CD14-positive monocyte (primary cell): ENCODE measurements around the gene CNOT6. TPM values are rescaled to one million over a fixed set of nuclear protein-coding genes. Genes with fewer than 3 reads are reported as not detected.

Source experiments
- DNase-seq, 3 donors: peaks; one replicate each; pipeline ENCODE4 v3.0.0-alpha.2; 2011 to 2022
- H2AFZ ChIP-seq: 2 replicates; pipeline ENCODE4 v1.6.0; 2012; ENCODE audit warnings: mild to moderate bottlenecking, low read depth, low read length, inconsistent platforms; ENCODE audit not compliant: insufficient read depth, poor library complexity, severe bottlenecking
- H3K27ac ChIP-seq, 2 donors: 1 replicate in 1 of 2; 2 replicates in 1 of 2; pipeline ENCODE4 v1.5.1; 2012 to 2013; ENCODE audit warnings: low read length in 2 of 2, control low read depth in 1 of 2, inconsistent platforms in 1 of 2, low read depth in 1 of 2, mild to moderate bottlenecking in 1 of 2
- H3K27me3 ChIP-seq, 2 donors: one replicate each; pipeline versions ENCODE4 v1.6.0 to v1.6.1; 2011 to 2013; ENCODE audit warnings: low read length in 2 of 2; ENCODE audit not compliant: control insufficient read depth in 2 of 2, insufficient read depth in 2 of 2
- H3K36me3 ChIP-seq, 2 donors: replicated peaks in 1 of 2; 1 replicate in 1 of 2; 2 replicates in 1 of 2; pipeline versions ENCODE4 v1.5.1 to v1.6.1; 2012 to 2013; ENCODE audit warnings: low read length in 2 of 2, control low read depth in 1 of 2, inconsistent platforms in 1 of 2, mild to moderate bottlenecking in 1 of 2; ENCODE audit not compliant: insufficient read depth in 2 of 2, control insufficient read depth in 1 of 2
- H3K4me1 ChIP-seq, 2 donors: 1 replicate in 1 of 2; 2 replicates in 1 of 2; pipeline versions ENCODE4 v1.5.1 to v1.6.1; 2012 to 2013; ENCODE audit warnings: low read length in 2 of 2, control low read depth in 1 of 2, inconsistent platforms in 1 of 2, mild to moderate bottlenecking in 1 of 2, moderate library complexity in 1 of 2; ENCODE audit not compliant: insufficient read depth in 2 of 2, control insufficient read depth in 1 of 2
- H3K4me2 ChIP-seq: replicated peaks from 2 replicates; pipeline ENCODE3; 2012; ENCODE audit warnings: low read length, moderate library complexity, mild to moderate bottlenecking; ENCODE audit not compliant: poor library complexity, severe bottlenecking; ENCODE audit errors: extremely low read depth
- H3K4me3 ChIP-seq, 3 experiments: fragments of 200-600 bp in 1 of 3; sonication (generic) in 1 of 3; replicated peaks in 1 of 3; 1 replicate in 2 of 3; 2 replicates in 1 of 3; pipeline ENCODE4 v1.5.1; 2011 to 2013; ENCODE audit warnings: low read length in 3 of 3, mild to moderate bottlenecking in 3 of 3, control low read depth in 2 of 3, low read depth in 2 of 3, inconsistent platforms in 1 of 3, moderate library complexity in 1 of 3
- H3K79me2 ChIP-seq: 2 replicates; pipeline ENCODE4 v1.6.0; 2012; ENCODE audit warnings: mild to moderate bottlenecking, control low read depth, inconsistent platforms, low read length, moderate library complexity; ENCODE audit not compliant: insufficient read depth
- H3K9ac ChIP-seq: 2 replicates; pipeline ENCODE4 v1.6.0; 2017; ENCODE audit warnings: low read length, mild to moderate bottlenecking; ENCODE audit not compliant: insufficient read depth, poor library complexity, severe bottlenecking
- H3K9me3 ChIP-seq, 2 donors: replicated peaks in 1 of 2; 1 replicate in 1 of 2; 2 replicates in 1 of 2; pipeline versions ENCODE4 v1.5.1 to v1.6.1; 2012 to 2013; ENCODE audit warnings: low read length in 2 of 2, control low read depth in 1 of 2; ENCODE audit not compliant: control insufficient read depth in 1 of 2, insufficient read depth in 1 of 2
- H4K20me1 ChIP-seq: 2 replicates; pipeline ENCODE4 v1.6.0; 2012; ENCODE audit warnings: mild to moderate bottlenecking, low read length, control low read depth, moderate library complexity; ENCODE audit not compliant: insufficient read depth
- H3K27ac Mint-ChIP-seq, 7 donors: one replicate each; pipeline ENCODE4 v1.8.0; 2020; ENCODE audit warnings: mild to moderate bottlenecking in 7 of 7, mixed read lengths in 7 of 7, moderate library complexity in 6 of 7, inconsistent platforms in 2 of 7
- H3K27me3 Mint-ChIP-seq, 3 donors: one replicate each; pipeline ENCODE4 v1.8.0; 2021 to 2022; ENCODE audit warnings: low read depth in 3 of 3, mild to moderate bottlenecking in 3 of 3, mixed read lengths in 3 of 3, moderate library complexity in 3 of 3, inconsistent platforms in 1 of 3
- H3K36me3 Mint-ChIP-seq, 2 donors: one replicate each; pipeline ENCODE4 v1.8.0; 2020; ENCODE audit warnings: mixed read lengths in 2 of 2, inconsistent platforms in 1 of 2, mild to moderate bottlenecking in 1 of 2
- H3K4me1 Mint-ChIP-seq: one replicate; pipeline ENCODE4 v1.8.0; 2020; ENCODE audit warnings: mild to moderate bottlenecking, mixed read lengths
- H3K4me3 Mint-ChIP-seq, 2 donors: one replicate each; pipeline ENCODE4 v1.8.0; 2020; ENCODE audit warnings: mild to moderate bottlenecking in 2 of 2, mixed read lengths in 2 of 2, moderate library complexity in 1 of 2
- H3K9me3 Mint-ChIP-seq, 7 donors: one replicate each; pipeline ENCODE4 v1.8.0; 2020 to 2022; ENCODE audit warnings: mixed read lengths in 7 of 7, mild to moderate bottlenecking in 6 of 7, moderate library complexity in 6 of 7, inconsistent platforms in 2 of 7
- WGBS: methylation state at CpG from one replicate; pipeline ENCODE4 v1.1.5; 2013; ENCODE audit warnings: missing lambda C conversion rate; ENCODE audit not compliant: insufficient coverage; 5-methylcytosine and 5-hydroxymethylcytosine counted together
- intact Hi-C, 2 donors: fragments of 100-400 bp; cut with micrococcal nuclease; formaldehyde crosslinking; loops; one replicate each; pipeline versions ENCODE4 v1.15.0 to v1.15.1; 2023
- polyA plus RNA-seq, 3 donors: library from polyadenylated mRNA; depleted of rRNA in 1 of 3; unstranded in 2 of 3; stranded (reverse) in 1 of 3; fragments of 300-500 nt in 2 of 3; fragments of >200 nt in 1 of 3; fragmentation: Illumina TruSeq in 2 of 3; gene quantifications; 1 replicate in 2 of 3; 2 replicates in 1 of 3; pipeline ENCODE4 v1.2.3, GENCODE V29; 2012 to 2021
- TF ChIP-seq, protein P1 (sequence below): fragments of 200-600 bp; IDR thresholded peaks from one replicate; pipeline ENCODE4 v1.8.0; 2022; ENCODE audit warnings: antibody characterized with exemption, mild to moderate bottlenecking

The CNOT6 gene
- polyA plus RNA-seq, 3 donors, result 4.8 to 9.5 (median 7.7) TPM

- no peak overlapping the region for H3K4me3 Mint-ChIP-seq
- Histone ChIP-seq H2AFZ (no peak overlapping the region), H3K4me2 (no peak overlapping the region), H3K79me2 (no peaks in the 10 kb centered on the region), H3K36me3 (no peaks in the 10 kb centered on the region), H3K9ac (no peak overlapping the region), H3K4me3 (no peak overlapping the region), H3K27ac (no peak overlapping the region), H4K20me1 (no peaks in the 10 kb centered on the region), H3K4me1 (no peaks in the 10 kb centered on the region), H3K9me3 (no peaks in the 10 kb centered on the region), H3K27me3 (no peaks in the 10 kb centered on the region)
- H3K9me3 Mint-ChIP-seq, result peaks cover 0 to 6% (median 3%) of the 10 kb centered on the region in 7 donors
- peaks cover 2 to 7% (median 3%) of the 10 kb centered on the region in 3 donors for H3K27me3 Mint-ChIP-seq
- no peaks in the 10 kb centered on the region for H3K36me3 Mint-ChIP-seq
- TF ChIP-seq, protein P1, sequence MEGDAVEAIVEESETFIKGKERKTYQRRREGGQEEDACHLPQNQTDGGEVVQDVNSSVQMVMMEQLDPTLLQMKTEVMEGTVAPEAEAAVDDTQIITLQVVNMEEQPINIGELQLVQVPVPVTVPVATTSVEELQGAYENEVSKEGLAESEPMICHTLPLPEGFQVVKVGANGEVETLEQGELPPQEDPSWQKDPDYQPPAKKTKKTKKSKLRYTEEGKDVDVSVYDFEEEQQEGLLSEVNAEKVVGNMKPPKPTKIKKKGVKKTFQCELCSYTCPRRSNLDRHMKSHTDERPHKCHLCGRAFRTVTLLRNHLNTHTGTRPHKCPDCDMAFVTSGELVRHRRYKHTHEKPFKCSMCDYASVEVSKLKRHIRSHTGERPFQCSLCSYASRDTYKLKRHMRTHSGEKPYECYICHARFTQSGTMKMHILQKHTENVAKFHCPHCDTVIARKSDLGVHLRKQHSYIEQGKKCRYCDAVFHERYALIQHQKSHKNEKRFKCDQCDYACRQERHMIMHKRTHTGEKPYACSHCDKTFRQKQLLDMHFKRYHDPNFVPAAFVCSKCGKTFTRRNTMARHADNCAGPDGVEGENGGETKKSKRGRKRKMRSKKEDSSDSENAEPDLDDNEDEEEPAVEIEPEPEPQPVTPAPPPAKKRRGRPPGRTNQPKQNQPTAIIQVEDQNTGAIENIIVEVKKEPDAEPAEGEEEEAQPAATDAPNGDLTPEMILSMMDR, result no peak
- no peaks in the 10 kb centered on the region for H3K4me1 Mint-ChIP-seq
- H3K27ac Mint-ChIP-seq, result no peak overlapping the region
- 83% methylated on average over 4 of the region's 10 CpGs for WGBS
- DNase-seq, result no peak
- intact Hi-C loops, result no loop called here
Measured at GRCh38 chr5:180625125-180625790, 131.1 kb downstream of the CNOT6 start.

GRCh38 chr5:180625791-180626660, 131.8 kb downstream of the CNOT6 start:
- H3K9ac ChIP-seq, result no peak overlapping the region
- peaks cover 1 to 6% (median 2%) of the 10 kb centered on the region in 3 donors for H3K27me3 Mint-ChIP-seq
- H3K36me3 ChIP-seq, result no peaks in the 10 kb centered on the region
- no peak overlapping the region for H3K27ac Mint-ChIP-seq
- H3K27me3 ChIP-seq, result no peaks in the 10 kb centered on the region
- no peak overlapping the region for H3K4me3 Mint-ChIP-seq
- no peaks in the 10 kb centered on the region for H3K79me2 ChIP-seq
- no peaks in the 10 kb centered on the region for H3K4me1 ChIP-seq
- no peaks in the 10 kb centered on the region for H3K9me3 ChIP-seq
- no peak overlapping the region for H3K4me3 ChIP-seq
- H2AFZ ChIP-seq, result no peak overlapping the region
- intact Hi-C loops, result no loop called here
- no peak overlapping the region for H3K27ac ChIP-seq
- TF ChIP-seq, protein P1, result no peak
- H3K4me1 Mint-ChIP-seq, result no peaks in the 10 kb centered on the region
- H3K4me2 ChIP-seq, result no peak overlapping the region
- WGBS, result 94% methylated on average over 15 of the region's 25 CpGs
- no peaks in the 10 kb centered on the region for H3K36me3 Mint-ChIP-seq
- no peaks in the 10 kb centered on the region for H4K20me1 ChIP-seq
- no peak for DNase-seq
- H3K9me3 Mint-ChIP-seq, result peaks cover 0 to 3% (median 0%) of the 10 kb centered on the region in 7 donors
